Measurements from ENCODE around the gene NUDT4.

NUDT4 gene

GRCh38 chr12:93377252-93378195 is at the start of gene NUDT4:
TSS of gene NUDT4 (plus strand) at chr12:93377925. CDS start at chr12:93378323, 398 bp downstream.
- DNase-seq: peak; percentile 92 to 98 (median 97)

GRCh38 chr12:93333054-93333453 is 44.7 kb upstream of the NUDT4 start:
- DNase-seq: no peak

GRCh38 chr12:93333828-93334227 is 43.9 kb upstream of the NUDT4 start:
- no peak for DNase-seq

- DNase-seq: no peak
Measured at GRCh38 chr12:93335603-93336162, 42.0 kb upstream of the NUDT4 start.

- no peak for DNase-seq
Measured at GRCh38 chr12:93336291-93336741, 41.4 kb upstream of the NUDT4 start.

GRCh38 chr12:93338598-93338997 is 39.1 kb upstream of the NUDT4 start:
- DNase-seq: no peak

GRCh38 chr12:93339695-93340094 is 38.0 kb upstream of the NUDT4 start:
- DNase-seq: no peak

- no peak for DNase-seq
Measured at GRCh38 chr12:93341409-93342049, 36.2 kb upstream of the NUDT4 start.

GRCh38 chr12:93347054-93347785 is 30.5 kb upstream of the NUDT4 start:
- no peak for DNase-seq

GRCh38 chr12:93348575-93349435 is 28.9 kb upstream of the NUDT4 start:
- no peak for DNase-seq

- DNase-seq: no peak
Measured at GRCh38 chr12:93351726-93352125, 26.0 kb upstream of the NUDT4 start.

- no peak for DNase-seq
Measured at GRCh38 chr12:93352321-93352720, 25.4 kb upstream of the NUDT4 start.

- DNase-seq: no peak
Measured at GRCh38 chr12:93356214-93356613, 21.5 kb upstream of the NUDT4 start.

- no peak for DNase-seq
Measured at GRCh38 chr12:93358058-93358457, 19.7 kb upstream of the NUDT4 start.

GRCh38 chr12:93358821-93359220 is 18.9 kb upstream of the NUDT4 start:
- DNase-seq: no peak

- no peak for DNase-seq
Measured at GRCh38 chr12:93360688-93361087, 17.0 kb upstream of the NUDT4 start.

- DNase-seq: no peak
Measured at GRCh38 chr12:93361151-93361919, 16.4 kb upstream of the NUDT4 start.

- DNase-seq: peak; percentile 20 to 38 (median 38)
Measured at GRCh38 chr12:93363841-93364297, 13.9 kb upstream of the NUDT4 start.

- DNase-seq: peak in 1 of 3 donors; percentile 25
Measured at GRCh38 chr12:93365616-93366405, 11.9 kb upstream of the NUDT4 start.

- DNase-seq: no peak
Measured at GRCh38 chr12:93366422-93366821, 11.3 kb upstream of the NUDT4 start.
